ENCODE data around the gene NOTCH2. TPM values are rescaled to one million over a fixed set of nuclear protein-coding genes. Genes with fewer than 3 reads are reported as not detected.

Gene NOTCH2
- total and polyA plus RNA-seq, 2 experiments from 2014 or later, result 42.2 to 85.8 TPM

DNA sequence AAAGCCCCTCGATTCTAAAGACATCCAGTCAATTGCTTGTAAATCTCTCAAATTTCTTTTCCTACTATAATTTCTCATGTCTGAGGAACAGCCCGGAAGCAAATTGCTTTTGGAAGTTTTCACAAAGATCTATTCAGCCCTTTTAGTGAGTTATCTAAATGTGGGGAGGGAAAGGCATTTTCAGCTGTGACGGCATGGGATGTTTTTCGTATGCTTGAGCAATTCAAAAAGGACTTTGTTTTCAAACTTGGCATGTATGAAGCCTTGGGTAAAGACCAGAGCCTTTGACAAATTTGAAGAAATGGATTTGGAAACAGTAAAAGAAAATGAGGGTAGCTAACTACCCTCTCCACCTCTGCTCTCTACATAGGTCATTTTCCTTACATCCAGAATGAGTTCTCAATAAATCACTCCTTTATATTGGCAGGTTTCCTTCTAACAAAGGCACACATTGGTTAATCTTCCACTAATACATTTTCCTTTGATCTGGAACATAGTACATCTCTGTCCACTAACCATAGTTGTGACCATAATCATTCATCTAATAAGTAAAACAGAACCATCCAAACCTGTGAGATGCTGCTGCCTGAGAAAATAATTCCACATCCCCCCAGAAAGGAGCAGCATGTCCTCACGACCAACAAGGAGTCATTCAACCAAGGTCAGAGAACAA, 107.0 kb downstream of the NOTCH2 start:
- Histone ChIP-seq H3K27ac (no peak overlapping the region), H4K20me1 (ENCODE audit: insufficient read depth, poor library complexity, severe bottlenecking) (no peaks in the 10 kb centered on the region), H3K36me3 (replicated peaks; ENCODE audit: insufficient read depth, low read depth) (no peaks in the 10 kb centered on the region), H2AFZ (no peak overlapping the region), H3K4me2 (no peak overlapping the region), H3K4me1 (ENCODE audit: insufficient read depth) (peaks cover 13% of the 10 kb centered on the region), H3K9me2 (replicated peaks; ENCODE audit: insufficient read depth) (no peaks in the 10 kb centered on the region), H3K9me3 (ENCODE audit: low read depth) (no peaks in the 10 kb centered on the region), H3K4me3 (no peak overlapping the region), H3K79me2 (no peaks in the 10 kb centered on the region), H3K27me3 (no peaks in the 10 kb centered on the region)
- DNase-seq (ENCODE audit: low spot score), result no peak
- no peak for TF ChIP-seq EZH2phosphoT487 (IDR thresholded peaks at IDR 0.05; ENCODE audit: low read depth, severe bottlenecking, unreplicated experiment)
- TF ChIP-seq EZH2 (IDR thresholded peaks at IDR 0.05; ENCODE audit: borderline replicate concordance), result no peak
- TF ChIP-seq, protein P1, sequence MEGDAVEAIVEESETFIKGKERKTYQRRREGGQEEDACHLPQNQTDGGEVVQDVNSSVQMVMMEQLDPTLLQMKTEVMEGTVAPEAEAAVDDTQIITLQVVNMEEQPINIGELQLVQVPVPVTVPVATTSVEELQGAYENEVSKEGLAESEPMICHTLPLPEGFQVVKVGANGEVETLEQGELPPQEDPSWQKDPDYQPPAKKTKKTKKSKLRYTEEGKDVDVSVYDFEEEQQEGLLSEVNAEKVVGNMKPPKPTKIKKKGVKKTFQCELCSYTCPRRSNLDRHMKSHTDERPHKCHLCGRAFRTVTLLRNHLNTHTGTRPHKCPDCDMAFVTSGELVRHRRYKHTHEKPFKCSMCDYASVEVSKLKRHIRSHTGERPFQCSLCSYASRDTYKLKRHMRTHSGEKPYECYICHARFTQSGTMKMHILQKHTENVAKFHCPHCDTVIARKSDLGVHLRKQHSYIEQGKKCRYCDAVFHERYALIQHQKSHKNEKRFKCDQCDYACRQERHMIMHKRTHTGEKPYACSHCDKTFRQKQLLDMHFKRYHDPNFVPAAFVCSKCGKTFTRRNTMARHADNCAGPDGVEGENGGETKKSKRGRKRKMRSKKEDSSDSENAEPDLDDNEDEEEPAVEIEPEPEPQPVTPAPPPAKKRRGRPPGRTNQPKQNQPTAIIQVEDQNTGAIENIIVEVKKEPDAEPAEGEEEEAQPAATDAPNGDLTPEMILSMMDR (IDR thresholded peaks at IDR 0.05; ENCODE audit: poor library complexity), result no peak
- 62% methylated on average over 5 of the region's 5 CpGs for WGBS (ENCODE audit: low lambda C conversion rate, missing lambda C conversion rate)

DNA sequence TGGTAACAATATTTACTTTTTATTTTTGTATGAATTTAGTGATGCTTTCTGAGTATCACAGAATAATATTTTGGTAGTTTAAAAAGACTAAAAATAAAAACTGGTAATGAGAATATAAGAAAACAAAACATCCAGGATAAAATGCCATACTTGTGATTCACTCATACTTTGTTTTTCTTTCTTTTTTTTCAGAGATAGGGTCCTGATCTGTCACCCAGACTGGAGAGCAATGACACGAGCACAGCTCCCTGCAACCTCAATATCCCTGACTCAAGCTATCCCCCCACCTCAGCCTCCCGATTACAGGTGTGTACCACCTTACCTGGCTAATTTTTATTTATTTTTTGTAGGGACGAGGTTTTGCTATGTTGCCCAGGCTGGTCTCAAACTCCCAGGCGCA, 109.0 kb downstream of the NOTCH2 start:
- Histone ChIP-seq H2AFZ (no peak overlapping the region), H3K9me3 (ENCODE audit: low read depth) (no peaks in the 10 kb centered on the region), H3K9me2 (replicated peaks; ENCODE audit: insufficient read depth) (no peaks in the 10 kb centered on the region), H3K79me2 (no peaks in the 10 kb centered on the region), H3K4me1 (ENCODE audit: insufficient read depth) (peaks cover 13% of the 10 kb centered on the region), H3K27me3 (no peaks in the 10 kb centered on the region), H3K4me3 (no peak overlapping the region), H3K4me2 (no peak overlapping the region), H4K20me1 (ENCODE audit: insufficient read depth, poor library complexity, severe bottlenecking) (no peaks in the 10 kb centered on the region), H3K27ac (no peak overlapping the region), H3K36me3 (replicated peaks; ENCODE audit: insufficient read depth, low read depth) (no peaks in the 10 kb centered on the region)
- 100% methylated on average over 4 of the region's 4 CpGs for WGBS (ENCODE audit: low lambda C conversion rate, missing lambda C conversion rate)
- DNase-seq (ENCODE audit: low spot score), result no peak
- TF ChIP-seq EZH2 (IDR thresholded peaks at IDR 0.05; ENCODE audit: borderline replicate concordance) (no peak), EZH2phosphoT487 (IDR thresholded peaks at IDR 0.05; ENCODE audit: low read depth, severe bottlenecking, unreplicated experiment) (no peak)
- TF ChIP-seq, protein P1 (IDR thresholded peaks at IDR 0.05; ENCODE audit: poor library complexity), result no peak

DNA sequence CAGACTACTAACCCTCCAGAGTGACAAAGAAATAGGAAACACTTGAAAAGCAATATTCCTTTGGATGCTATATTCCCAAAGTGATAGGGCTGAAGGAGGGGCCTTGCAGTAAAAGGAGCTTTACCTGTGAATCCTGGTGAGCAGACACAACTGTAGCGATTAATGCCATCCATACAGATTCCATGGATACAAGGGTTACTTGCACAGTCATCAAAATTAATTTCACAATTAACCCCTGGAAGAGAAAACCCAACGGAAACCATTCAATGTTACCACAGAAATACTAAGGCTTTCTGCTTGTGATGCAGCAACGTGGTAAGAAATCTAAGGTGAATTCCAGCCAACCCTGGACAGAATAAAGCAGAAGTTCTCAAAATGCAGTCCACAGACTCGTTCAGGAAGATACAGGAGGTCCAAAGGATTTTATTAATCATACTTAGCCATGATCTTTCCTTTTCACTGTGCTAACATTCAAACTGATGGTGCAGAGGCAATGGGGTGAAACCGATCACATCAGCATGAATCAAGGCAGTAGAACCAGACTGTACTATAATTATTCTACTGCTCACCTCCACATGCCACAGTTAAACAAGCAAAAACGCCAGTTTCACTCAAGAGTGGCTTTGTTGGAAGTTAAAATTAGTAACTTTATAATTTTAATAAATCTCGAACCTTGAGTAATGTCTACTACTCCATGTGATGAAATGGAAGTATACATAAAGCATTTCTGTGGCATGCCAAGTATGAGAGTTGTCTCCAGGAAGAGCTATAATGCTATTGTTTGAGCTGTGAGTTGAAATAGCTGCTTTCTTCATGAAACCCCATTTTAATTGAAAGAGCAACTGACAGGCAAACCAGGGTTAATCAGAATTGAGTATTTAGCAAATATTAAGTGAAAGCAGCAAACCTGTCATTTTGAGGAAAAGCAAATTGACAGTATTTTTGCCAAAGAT, 109.9 kb downstream of the NOTCH2 start:
- H3K4me2 ChIP-seq, result no peak overlapping the region
- WGBS (ENCODE audit: low lambda C conversion rate, missing lambda C conversion rate), result 96% methylated on average over 7 of the region's 7 CpGs
- no peak overlapping the region for H3K27ac ChIP-seq
- no peaks in the 10 kb centered on the region for H4K20me1 ChIP-seq (ENCODE audit: insufficient read depth, poor library complexity, severe bottlenecking)
- no peak overlapping the region for H3K4me3 ChIP-seq
- H3K36me3 ChIP-seq (replicated peaks; ENCODE audit: insufficient read depth, low read depth), result no peaks in the 10 kb centered on the region
- no peaks in the 10 kb centered on the region for H3K9me2 ChIP-seq (replicated peaks; ENCODE audit: insufficient read depth)
- DNase-seq (ENCODE audit: low spot score), result no peak
- no peak for TF ChIP-seq EZH2phosphoT487 (IDR thresholded peaks at IDR 0.05; ENCODE audit: low read depth, severe bottlenecking, unreplicated experiment)
- TF ChIP-seq, protein P1 (IDR thresholded peaks at IDR 0.05; ENCODE audit: poor library complexity), result no peak
- no peak overlapping the region for H2AFZ ChIP-seq
- peaks cover 4% of the 10 kb centered on the region for H3K4me1 ChIP-seq (ENCODE audit: insufficient read depth)
- H3K27me3 ChIP-seq, result no peaks in the 10 kb centered on the region
- H3K79me2 ChIP-seq, result no peaks in the 10 kb centered on the region
- H3K9me3 ChIP-seq (ENCODE audit: low read depth), result no peaks in the 10 kb centered on the region

All from hepatocyte (in vitro differentiated cells).